HEK293 (cell line): ENCODE measurements around the gene SPDL1.

Experiments
- CTCF ChIA-PET: fragments of 350-600 bp; formaldehyde crosslinking; extraction: SDS; loops from one replicate; lab custom pipeline; 2021; ENCODE audit warnings: antibody characterized with exemption; lab: Yijun Ruan, JAX
- POLR2A ChIA-PET: fragments of 300-600 bp; formaldehyde crosslinking; extraction: SDS; loops from one replicate; lab custom pipeline; 2020; ENCODE audit warnings: antibody characterized with exemption, inconsistent platforms; lab: Yijun Ruan, JAX
- H3K27ac ChIP-seq: fragments of 200-500 bp; sonication (Bioruptor generic); 2 replicates; pipeline ENCODE4 v1.5.1; 2014; ENCODE audit warnings: low read depth, low read length, control low read depth, inconsistent platforms; ENCODE audit errors: extremely low read depth
- H3K36me3 ChIP-seq, 2 experiments: fragments of 200-500 bp in 1 of 2; sonication (Bioruptor generic) in 1 of 2; 1 replicate in 1 of 2; 2 replicates in 1 of 2; pipeline ENCODE4 v1.5.1; 2014 to 2017; ENCODE audit warnings: inconsistent platforms in 2 of 2, low read length in 2 of 2; ENCODE audit not compliant: control insufficient read depth in 2 of 2, insufficient read depth in 1 of 2
- H3K4me1 ChIP-seq: fragments of 200-500 bp; sonication (Bioruptor generic); 2 replicates; pipeline ENCODE4 v1.5.1; 2014; ENCODE audit warnings: mild to moderate bottlenecking, low read length, inconsistent platforms; ENCODE audit not compliant: control insufficient read depth, insufficient read depth
- H3K4me3 ChIP-seq: 2 replicates; pipeline ENCODE4 v1.5.1; 2011; ENCODE audit warnings: low read depth, mild to moderate bottlenecking, control low read depth, low read length, moderate library complexity
- H3K9me3 ChIP-seq: fragments of 200-500 bp; sonication (Bioruptor generic); 2 replicates; pipeline ENCODE4 v1.5.1; 2014; ENCODE audit warnings: low read depth, low read length, inconsistent platforms; ENCODE audit not compliant: control insufficient read depth, insufficient read depth
- SP2 ChIP-seq: fragments of 450-650 bp; formaldehyde crosslinking; IDR thresholded peaks from 2 replicates; pipeline ENCODE4 v1.5.1; 2016; ENCODE audit warnings: missing biosample characterization, missing genetic modification characterization
- SP7 ChIP-seq: fragments of 450-650 bp; formaldehyde crosslinking; IDR thresholded peaks from 2 replicates; pipeline ENCODE4 v1.5.1; 2016; ENCODE audit warnings: missing biosample characterization, missing genetic modification characterization
- TCF7L2 ChIP-seq: IDR thresholded peaks from 2 replicates; pipeline ENCODE4 v1.6.1; 2011; ENCODE audit warnings: low read depth, mild to moderate bottlenecking, inconsistent platforms, low read length, moderate library complexity, borderline replicate concordance
- ZBTB20 ChIP-seq: fragments of 450-650 bp; formaldehyde crosslinking; IDR thresholded peaks from 2 replicates; pipeline ENCODE4 v1.5.1; 2016; ENCODE audit warnings: missing biosample characterization, missing genetic modification characterization
- ZBTB21 ChIP-seq: fragments of 450-650 bp; formaldehyde crosslinking; IDR thresholded peaks from 2 replicates; pipeline ENCODE4 v1.5.1; 2017; ENCODE audit warnings: missing biosample characterization, missing genetic modification characterization
- ZFP37 ChIP-seq: fragments of 450-650 bp; formaldehyde crosslinking; IDR thresholded peaks from 2 replicates; pipeline ENCODE4 v1.5.1; 2016; ENCODE audit warnings: missing biosample characterization, missing genetic modification characterization
- ZIC2 ChIP-seq: fragments of 450-650 bp; formaldehyde crosslinking; IDR thresholded peaks from 2 replicates; pipeline ENCODE4 v1.5.1; 2016; ENCODE audit warnings: missing biosample characterization, missing genetic modification characterization
- ZNF132 ChIP-seq: fragments of 450-650 bp; formaldehyde crosslinking; IDR thresholded peaks from 2 replicates; pipeline ENCODE4 v1.5.1; 2017; ENCODE audit warnings: missing biosample characterization, missing genetic modification characterization, borderline replicate concordance
- ZNF157 ChIP-seq: fragments of 450-650 bp; formaldehyde crosslinking; IDR thresholded peaks from 2 replicates; pipeline ENCODE4 v1.5.1; 2016; ENCODE audit warnings: missing biosample characterization, missing genetic modification characterization
- ZNF202 ChIP-seq: fragments of 450-650 bp; formaldehyde crosslinking; IDR thresholded peaks from 2 replicates; pipeline ENCODE4 v1.5.1; 2016; ENCODE audit warnings: missing biosample characterization, missing genetic modification characterization, borderline replicate concordance
- ZNF24 ChIP-seq: fragments of 450-650 bp; formaldehyde crosslinking; IDR thresholded peaks from 2 replicates; pipeline ENCODE4 v1.5.1; 2016; ENCODE audit warnings: missing biosample characterization, missing genetic modification characterization
- ZNF335 ChIP-seq: fragments of 450-650 bp; formaldehyde crosslinking; conservative IDR thresholded peaks from 2 replicates; pipeline ENCODE4 v1.5.1; 2016; ENCODE audit warnings: missing biosample characterization, missing genetic modification characterization
- ZNF394 ChIP-seq: fragments of 450-650 bp; formaldehyde crosslinking; IDR thresholded peaks from 2 replicates; pipeline ENCODE4 v1.5.1; 2016; ENCODE audit warnings: missing biosample characterization, missing genetic modification characterization, mild to moderate bottlenecking, moderate library complexity, borderline replicate concordance
- ZNF548 ChIP-seq: fragments of 450-650 bp; formaldehyde crosslinking; IDR thresholded peaks from 2 replicates; pipeline ENCODE4 v1.5.1; 2016; ENCODE audit warnings: missing biosample characterization, missing genetic modification characterization
- ZNF600 ChIP-seq: fragments of 450-650 bp; formaldehyde crosslinking; IDR thresholded peaks from 2 replicates; pipeline ENCODE4 v1.5.1; 2016; ENCODE audit warnings: missing biosample characterization, missing genetic modification characterization
- ZNF621 ChIP-seq: fragments of 450-650 bp; formaldehyde crosslinking; IDR thresholded peaks from 2 replicates; pipeline ENCODE4 v1.5.1; 2017; ENCODE audit warnings: missing biosample characterization, missing genetic modification characterization
- ZNF664 ChIP-seq: fragments of 450-650 bp; formaldehyde crosslinking; IDR thresholded peaks from 2 replicates; pipeline ENCODE4 v1.5.1; 2016; ENCODE audit warnings: missing biosample characterization, missing genetic modification characterization
- ZNF677 ChIP-seq: fragments of 450-650 bp; IDR thresholded peaks from 2 replicates; pipeline ENCODE4 v1.5.0; 2018; ENCODE audit warnings: missing biosample characterization, mild to moderate bottlenecking, missing genetic modification characterization, moderate library complexity
- ZNF777 ChIP-seq: fragments of 450-650 bp; formaldehyde crosslinking; IDR thresholded peaks from 2 replicates; pipeline ENCODE4 v1.5.1; 2017; ENCODE audit warnings: missing biosample characterization, missing genetic modification characterization, borderline replicate concordance
- ZSCAN16 ChIP-seq: fragments of 450-650 bp; formaldehyde crosslinking; IDR thresholded peaks from 2 replicates; pipeline ENCODE4 v1.5.1; 2016; ENCODE audit warnings: missing biosample characterization, missing genetic modification characterization
- TF ChIP-seq, protein P1 (sequence below): fragments of 450-650 bp; formaldehyde crosslinking; IDR thresholded peaks from 2 replicates; pipeline ENCODE4 v1.5.1; 2016; ENCODE audit warnings: missing biosample characterization, missing genetic modification characterization, borderline replicate concordance
- TF ChIP-seq, protein P2 (sequence below): fragments of 450-650 bp; formaldehyde crosslinking; IDR thresholded peaks from 2 replicates; pipeline ENCODE4 v1.5.1; 2016; ENCODE audit warnings: missing biosample characterization, missing genetic modification characterization

Gene SPDL1

DNA sequence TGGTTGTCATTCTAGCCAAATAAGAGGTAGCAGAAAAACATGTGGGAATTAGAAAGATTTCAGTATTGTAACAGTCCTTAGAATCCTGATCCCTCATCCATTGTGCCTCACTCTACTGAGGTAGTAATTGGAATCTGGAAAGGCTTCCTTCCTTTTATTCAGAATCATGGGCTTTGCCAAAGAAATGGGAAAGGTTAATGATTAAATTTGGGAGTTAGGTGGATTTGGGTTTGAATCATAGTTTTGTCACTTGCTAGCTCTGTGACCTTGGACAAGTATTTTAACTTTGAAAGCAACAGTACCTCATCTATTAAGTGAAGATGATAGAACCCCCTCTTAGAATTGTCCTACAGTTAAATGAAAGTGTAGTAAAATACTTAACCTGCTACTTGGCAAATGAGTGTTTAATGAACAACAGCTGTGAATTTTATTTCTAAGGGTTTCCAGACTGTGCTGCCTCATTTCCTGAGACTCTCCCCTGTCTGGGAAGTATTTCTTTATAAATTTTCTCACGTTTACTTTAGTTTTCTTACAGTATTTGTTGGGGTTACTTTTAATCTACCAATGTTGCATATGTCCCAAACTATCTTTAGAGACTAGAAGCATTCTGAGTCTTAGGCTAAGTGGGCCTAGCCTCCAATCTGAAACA lies 11.7 kb downstream of the SPDL1 start (continued):
- TF ChIP-seq, protein P1, sequence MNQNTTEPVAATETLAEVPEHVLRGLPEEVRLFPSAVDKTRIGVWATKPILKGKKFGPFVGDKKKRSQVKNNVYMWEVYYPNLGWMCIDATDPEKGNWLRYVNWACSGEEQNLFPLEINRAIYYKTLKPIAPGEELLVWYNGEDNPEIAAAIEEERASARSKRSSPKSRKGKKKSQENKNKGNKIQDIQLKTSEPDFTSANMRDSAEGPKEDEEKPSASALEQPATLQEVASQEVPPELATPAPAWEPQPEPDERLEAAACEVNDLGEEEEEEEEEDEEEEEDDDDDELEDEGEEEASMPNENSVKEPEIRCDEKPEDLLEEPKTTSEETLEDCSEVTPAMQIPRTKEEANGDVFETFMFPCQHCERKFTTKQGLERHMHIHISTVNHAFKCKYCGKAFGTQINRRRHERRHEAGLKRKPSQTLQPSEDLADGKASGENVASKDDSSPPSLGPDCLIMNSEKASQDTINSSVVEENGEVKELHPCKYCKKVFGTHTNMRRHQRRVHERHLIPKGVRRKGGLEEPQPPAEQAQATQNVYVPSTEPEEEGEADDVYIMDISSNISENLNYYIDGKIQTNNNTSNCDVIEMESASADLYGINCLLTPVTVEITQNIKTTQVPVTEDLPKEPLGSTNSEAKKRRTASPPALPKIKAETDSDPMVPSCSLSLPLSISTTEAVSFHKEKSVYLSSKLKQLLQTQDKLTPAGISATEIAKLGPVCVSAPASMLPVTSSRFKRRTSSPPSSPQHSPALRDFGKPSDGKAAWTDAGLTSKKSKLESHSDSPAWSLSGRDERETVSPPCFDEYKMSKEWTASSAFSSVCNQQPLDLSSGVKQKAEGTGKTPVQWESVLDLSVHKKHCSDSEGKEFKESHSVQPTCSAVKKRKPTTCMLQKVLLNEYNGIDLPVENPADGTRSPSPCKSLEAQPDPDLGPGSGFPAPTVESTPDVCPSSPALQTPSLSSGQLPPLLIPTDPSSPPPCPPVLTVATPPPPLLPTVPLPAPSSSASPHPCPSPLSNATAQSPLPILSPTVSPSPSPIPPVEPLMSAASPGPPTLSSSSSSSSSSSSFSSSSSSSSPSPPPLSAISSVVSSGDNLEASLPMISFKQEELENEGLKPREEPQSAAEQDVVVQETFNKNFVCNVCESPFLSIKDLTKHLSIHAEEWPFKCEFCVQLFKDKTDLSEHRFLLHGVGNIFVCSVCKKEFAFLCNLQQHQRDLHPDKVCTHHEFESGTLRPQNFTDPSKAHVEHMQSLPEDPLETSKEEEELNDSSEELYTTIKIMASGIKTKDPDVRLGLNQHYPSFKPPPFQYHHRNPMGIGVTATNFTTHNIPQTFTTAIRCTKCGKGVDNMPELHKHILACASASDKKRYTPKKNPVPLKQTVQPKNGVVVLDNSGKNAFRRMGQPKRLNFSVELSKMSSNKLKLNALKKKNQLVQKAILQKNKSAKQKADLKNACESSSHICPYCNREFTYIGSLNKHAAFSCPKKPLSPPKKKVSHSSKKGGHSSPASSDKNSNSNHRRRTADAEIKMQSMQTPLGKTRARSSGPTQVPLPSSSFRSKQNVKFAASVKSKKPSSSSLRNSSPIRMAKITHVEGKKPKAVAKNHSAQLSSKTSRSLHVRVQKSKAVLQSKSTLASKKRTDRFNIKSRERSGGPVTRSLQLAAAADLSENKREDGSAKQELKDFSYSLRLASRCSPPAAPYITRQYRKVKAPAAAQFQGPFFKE (tag by site-specific recombination) = no peak
- TF ChIP-seq ZNF394 (tag by site-specific recombination) = no peak
- TF ChIP-seq SP2 (tag by site-specific recombination) = no peak

DNA sequence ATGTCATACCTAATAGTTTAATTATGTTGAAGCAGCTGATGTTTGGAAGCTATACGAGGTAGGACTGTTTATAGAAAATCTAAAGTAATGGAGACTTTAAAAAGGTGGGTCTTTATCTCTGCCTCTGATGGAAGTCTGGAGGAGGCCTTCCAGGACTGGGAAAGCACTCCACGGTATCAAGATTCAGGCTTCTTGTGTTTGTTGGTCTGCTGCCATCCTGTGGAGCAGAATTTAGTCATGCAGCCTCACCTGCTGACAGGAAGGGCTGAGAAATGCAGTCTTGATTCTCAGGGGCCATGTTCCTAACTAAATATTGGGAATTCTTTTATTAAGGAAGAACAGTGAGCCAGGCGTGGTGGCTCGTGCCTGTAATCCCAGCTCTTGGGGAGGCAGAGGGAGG lies 15.9 kb downstream of the SPDL1 start:
- ChIA-PET CTCF (no interaction called here), POLR2A (no interaction called here)
- H3K36me3 ChIP-seq = peaks cover 83 to 98% of the 10 kb centered on the region in 2 experiments
- H3K27ac ChIP-seq = no peak overlapping the region
- H3K4me3 ChIP-seq = no peak overlapping the region
- TF ChIP-seq ZBTB21 (tag by site-specific recombination) (no peak), ZBTB20 (tag by site-specific recombination) (no peak), ZNF664 (tag by site-specific recombination) (no peak), TCF7L2 (no peak), ZNF157 (tag by site-specific recombination) (no peak), ZFP37 (tag by site-specific recombination) (no peak), ZNF621 (no peak), ZNF24 (tag by site-specific recombination) (no peak), ZNF132 (tag by site-specific recombination) (no peak), ZNF202 (no peak), SP7 (tag by site-specific recombination) (no peak), ZNF777 (tag by site-specific recombination) (no peak), ZNF335 (no peak), ZSCAN16 (tag by site-specific recombination) (no peak), ZNF677 (tag by site-specific recombination) (no peak), ZNF600 (no peak), ZIC2 (tag by site-specific recombination) (no peak), ZNF548 (tag by site-specific recombination) (no peak)
- TF ChIP-seq, protein P2, sequence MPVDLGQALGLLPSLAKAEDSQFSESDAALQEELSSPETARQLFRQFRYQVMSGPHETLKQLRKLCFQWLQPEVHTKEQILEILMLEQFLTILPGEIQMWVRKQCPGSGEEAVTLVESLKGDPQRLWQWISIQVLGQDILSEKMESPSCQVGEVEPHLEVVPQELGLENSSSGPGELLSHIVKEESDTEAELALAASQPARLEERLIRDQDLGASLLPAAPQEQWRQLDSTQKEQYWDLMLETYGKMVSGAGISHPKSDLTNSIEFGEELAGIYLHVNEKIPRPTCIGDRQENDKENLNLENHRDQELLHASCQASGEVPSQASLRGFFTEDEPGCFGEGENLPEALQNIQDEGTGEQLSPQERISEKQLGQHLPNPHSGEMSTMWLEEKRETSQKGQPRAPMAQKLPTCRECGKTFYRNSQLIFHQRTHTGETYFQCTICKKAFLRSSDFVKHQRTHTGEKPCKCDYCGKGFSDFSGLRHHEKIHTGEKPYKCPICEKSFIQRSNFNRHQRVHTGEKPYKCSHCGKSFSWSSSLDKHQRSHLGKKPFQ (tag by site-specific recombination) = no peak
- H3K9me3 ChIP-seq = no peaks in the 10 kb centered on the region
- H3K4me1 ChIP-seq = no peaks in the 10 kb centered on the region
